Thyroid gland (tissue), 4 donors: ENCODE results near the gene GJA9. TPM values are rescaled to one million over a fixed set of nuclear protein-coding genes. Genes with fewer than 3 reads are reported as not detected.

Experiments
- DNase-seq, 2 donors: peaks; one replicate each; pipeline ENCODE4 v3.0.0-alpha.2; 2019
- H3K27ac ChIP-seq, 3 donors: fragments of 200-600 bp; sonication (generic); 1 replicate in 2 of 3; 2 replicates in 1 of 3; pipeline ENCODE4 v1.5.1; 2016 to 2019; ENCODE audit warnings: mild to moderate bottlenecking in 1 of 3, moderate library complexity in 1 of 3
- H3K27me3 ChIP-seq: fragments of 200-600 bp; sonication (generic); one replicate; pipeline ENCODE4 v1.5.1; 2019
- H3K36me3 ChIP-seq, 2 donors: fragments of 200-600 bp; sonication (generic); one replicate each; pipeline ENCODE4 v1.5.1; 2016 to 2019
- H3K4me1 ChIP-seq, 2 donors: fragments of 200-600 bp; sonication (generic); one replicate each; pipeline ENCODE4 v1.5.1; 2017 to 2019
- H3K4me3 ChIP-seq, 3 donors: fragments of 200-600 bp; sonication (generic); replicated peaks in 1 of 3; 1 replicate in 2 of 3; 2 replicates in 1 of 3; pipeline ENCODE4 v1.5.1; 2016; ENCODE audit warnings: mild to moderate bottlenecking in 1 of 3
- H3K9me3 ChIP-seq: fragments of 200-600 bp; sonication (generic); one replicate; pipeline ENCODE4 v1.5.1; 2017
- CTCF ChIP-seq, 6 experiments: fragments of 200-600 bp in 3 of 6; fragments of 450-650 bp in 3 of 6; sonication (generic) in 3 of 6; IDR thresholded peaks; one replicate each; pipeline ENCODE4 v1.5.1; 2016 to 2019; ENCODE audit warnings: antibody characterized with exemption in 6 of 6, mild to moderate bottlenecking in 2 of 6, inconsistent platforms in 1 of 6, moderate library complexity in 1 of 6
- POLR2A ChIP-seq, 2 donors: fragments of 450-650 bp; IDR thresholded peaks; one replicate each; pipeline ENCODE4 v1.6.1; 2017; ENCODE audit warnings: antibody characterized with exemption in 2 of 2, mild to moderate bottlenecking in 2 of 2, moderate library complexity in 1 of 2
- WGBS, 2 donors: methylation state at CpG; one replicate each; pipeline ENCODE4 v1.1.5; 2017; 5-methylcytosine and 5-hydroxymethylcytosine counted together
- intact Hi-C: fragments of 100-400 bp; cut with DNase I; formaldehyde crosslinking; loops from one replicate; pipeline ENCODE4 v1.15.1; 2023
- total RNA-seq, 4 donors: library from RNA; depleted of rRNA; stranded (reverse); fragments of >200 nt; gene quantifications; one replicate each; pipeline ENCODE4 v1.2.3, GENCODE V29; 2016

GJA9 gene
- total RNA-seq, 4 donors from 2014 or later: not detected

DNA sequence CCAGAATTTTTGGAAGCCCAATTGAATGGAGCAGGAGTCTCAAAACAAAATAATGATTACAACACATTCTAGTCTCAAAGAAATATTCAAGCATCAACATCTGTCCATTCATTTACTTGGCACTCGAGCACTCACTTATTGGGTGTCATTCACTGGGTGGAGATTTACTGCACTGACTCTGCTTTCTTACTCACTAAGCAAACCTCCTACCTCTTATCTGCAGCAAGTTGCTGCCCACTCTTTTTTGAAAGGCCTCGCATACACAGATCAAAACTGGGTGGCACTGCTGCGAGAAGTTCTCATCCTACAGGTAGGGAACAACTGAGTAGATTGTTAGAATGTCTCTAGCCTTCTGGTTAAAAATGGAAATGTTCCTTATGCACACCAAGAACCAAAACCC is 42.2 kb upstream of the GJA9 start:
- DNase-seq: no peak
- Histone ChIP-seq H3K4me1 (no peaks in the 10 kb centered on the region), H3K27me3 (no peaks in the 10 kb centered on the region), H3K36me3 (no peaks in the 10 kb centered on the region), H3K9me3 (no peaks in the 10 kb centered on the region), H3K4me3 (no peak overlapping the region), H3K27ac (no peak overlapping the region)
- 93 to 96% methylated on average over 3 of the region's 3 CpGs for WGBS, 2 donors
- no peak for TF ChIP-seq POLR2A (IDR thresholded peaks at IDR 0.05)
- no peak for TF ChIP-seq CTCF (IDR thresholded peaks at IDR 0.05)
- intact Hi-C loops: no loop called here

GRCh38 chr1:38919130-38919529 is 37.7 kb upstream of the GJA9 start:
- Histone ChIP-seq H3K4me3 (no peak overlapping the region), H3K27me3 (no peaks in the 10 kb centered on the region), H3K4me1 (no peaks in the 10 kb centered on the region), H3K36me3 (no peaks in the 10 kb centered on the region), H3K9me3 (no peaks in the 10 kb centered on the region), H3K27ac (no peak overlapping the region)
- WGBS, 2 donors: 64 to 66% methylated on average over 3 of the region's 3 CpGs
- intact Hi-C loops: no loop called here
- DNase-seq: peak; percentile 5 to 12
- TF ChIP-seq CTCF (IDR thresholded peaks at IDR 0.05) (no peak), POLR2A (IDR thresholded peaks at IDR 0.05) (no peak)

DNA sequence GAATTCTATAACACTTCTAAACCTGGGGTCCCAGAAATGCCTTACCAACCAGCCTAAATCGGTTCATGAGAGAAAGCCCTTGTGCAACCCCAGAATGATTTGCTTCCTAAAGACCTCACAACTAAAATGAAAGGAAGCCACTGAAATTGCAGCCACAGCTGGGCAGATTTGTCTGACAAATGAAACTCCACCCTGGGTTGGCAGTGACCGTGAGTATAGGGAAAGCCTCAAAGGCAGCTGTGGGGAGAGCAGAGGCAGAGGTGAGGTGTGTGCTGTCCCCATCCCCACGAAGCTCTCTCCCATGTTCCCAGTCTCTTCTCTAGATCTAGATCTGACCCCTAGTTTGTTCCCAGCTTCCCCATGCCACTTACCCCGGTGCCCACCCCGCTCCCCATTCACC is 37.2 kb upstream of the GJA9 start:
- no peaks in the 10 kb centered on the region for H3K36me3 ChIP-seq
- H3K9me3 ChIP-seq: no peaks in the 10 kb centered on the region
- no peaks in the 10 kb centered on the region for H3K27me3 ChIP-seq
- TF ChIP-seq POLR2A (IDR thresholded peaks at IDR 0.05) (no peak), CTCF (IDR thresholded peaks at IDR 0.05) (no peak)
- H3K27ac ChIP-seq: no peak overlapping the region
- DNase-seq: no peak
- H3K4me3 ChIP-seq: no peak overlapping the region
- 75 to 82% methylated on average over 5 of the region's 5 CpGs for WGBS, 2 donors
- no peaks in the 10 kb centered on the region for H3K4me1 ChIP-seq
- intact Hi-C loops: no loop called here

DNA sequence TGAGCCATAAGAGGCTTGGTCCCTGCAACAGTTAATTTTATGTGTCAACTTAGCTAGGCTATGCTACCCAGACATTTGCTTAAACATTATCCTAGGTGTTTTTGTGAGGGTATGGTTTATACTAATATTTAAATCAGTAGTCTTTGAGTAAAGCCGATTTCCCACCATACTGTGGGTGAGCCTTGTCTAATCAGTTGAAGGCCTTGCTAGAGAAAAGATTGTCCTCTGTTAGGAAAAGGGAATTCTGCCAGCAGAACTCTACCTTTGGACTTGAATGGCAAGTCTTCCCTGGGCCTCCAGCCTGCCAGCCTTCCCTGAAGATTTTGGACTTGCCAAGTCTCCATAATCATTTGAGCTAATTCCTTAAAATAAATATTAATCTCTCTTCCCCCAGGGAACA is 36.4 kb upstream of the GJA9 start:
- Histone ChIP-seq H3K27ac (no peak overlapping the region), H3K27me3 (no peaks in the 10 kb centered on the region), H3K36me3 (no peaks in the 10 kb centered on the region), H3K9me3 (no peaks in the 10 kb centered on the region), H3K4me3 (no peak overlapping the region), H3K4me1 (no peaks in the 10 kb centered on the region)
- no peak for TF ChIP-seq POLR2A (IDR thresholded peaks at IDR 0.05)
- TF ChIP-seq CTCF (IDR thresholded peaks at IDR 0.05): no peak
- DNase-seq: no peak
- 97 to 100% methylated on average over 1 of the region's 1 CpG for WGBS, 2 donors
- intact Hi-C loops: no loop called here

GRCh38 chr1:38917337-38917736 is 36.0 kb upstream of the GJA9 start:
- Histone ChIP-seq H3K4me1 (no peaks in the 10 kb centered on the region), H3K27ac (no peak overlapping the region), H3K27me3 (no peaks in the 10 kb centered on the region), H3K36me3 (no peaks in the 10 kb centered on the region), H3K9me3 (no peaks in the 10 kb centered on the region), H3K4me3 (no peak overlapping the region)
- no peak for DNase-seq
- WGBS, 2 donors: 92 to 95% methylated on average over 3 of the region's 3 CpGs
- intact Hi-C loops: no loop called here
- no peak for TF ChIP-seq CTCF (IDR thresholded peaks at IDR 0.05)
- no peak for TF ChIP-seq POLR2A (IDR thresholded peaks at IDR 0.05)
